DLD1 (cell line): ENCODE results near the gene GPR171.
"Not testable (repeated sequence)": the region's sequence is repeated elsewhere in the genome, so short reads cannot be mapped to it uniquely, and the experiment has no call there.

Experiments used
- in situ Hi-C: cut with HindIII; loops from 2 replicates; pipeline ENCODE4 v1.10.0; 2017; ENCODE audit warnings: low sequenced_read_pairs

Gene GPR171, protein sequence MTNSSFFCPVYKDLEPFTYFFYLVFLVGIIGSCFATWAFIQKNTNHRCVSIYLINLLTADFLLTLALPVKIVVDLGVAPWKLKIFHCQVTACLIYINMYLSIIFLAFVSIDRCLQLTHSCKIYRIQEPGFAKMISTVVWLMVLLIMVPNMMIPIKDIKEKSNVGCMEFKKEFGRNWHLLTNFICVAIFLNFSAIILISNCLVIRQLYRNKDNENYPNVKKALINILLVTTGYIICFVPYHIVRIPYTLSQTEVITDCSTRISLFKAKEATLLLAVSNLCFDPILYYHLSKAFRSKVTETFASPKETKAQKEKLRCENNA

DNA sequence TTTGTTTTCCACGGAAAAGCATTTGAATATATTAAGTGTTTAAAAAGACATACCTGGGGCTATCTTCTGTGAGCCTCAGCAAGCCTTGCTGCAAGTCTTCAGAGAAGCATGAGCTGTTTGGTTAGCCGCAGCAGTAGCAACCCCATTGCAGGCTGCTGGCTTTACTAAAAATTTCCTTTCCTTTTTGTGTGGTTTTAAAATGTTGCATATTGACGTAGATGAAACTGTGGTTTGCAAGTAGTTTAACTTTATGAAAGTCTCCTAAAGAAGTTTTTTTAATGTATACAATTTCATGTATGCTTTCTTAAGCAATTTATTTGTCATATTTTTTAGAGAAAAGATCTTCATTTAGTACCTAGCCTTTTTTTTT, at the start of gene GPR171:
TSS of gene GPR171 (minus strand) at position 166 of the 370 bp plus-strand sequence. CDS start 3,830 bp downstream, outside the sequence.
- in situ Hi-C loops, result no loop called here

DNA sequence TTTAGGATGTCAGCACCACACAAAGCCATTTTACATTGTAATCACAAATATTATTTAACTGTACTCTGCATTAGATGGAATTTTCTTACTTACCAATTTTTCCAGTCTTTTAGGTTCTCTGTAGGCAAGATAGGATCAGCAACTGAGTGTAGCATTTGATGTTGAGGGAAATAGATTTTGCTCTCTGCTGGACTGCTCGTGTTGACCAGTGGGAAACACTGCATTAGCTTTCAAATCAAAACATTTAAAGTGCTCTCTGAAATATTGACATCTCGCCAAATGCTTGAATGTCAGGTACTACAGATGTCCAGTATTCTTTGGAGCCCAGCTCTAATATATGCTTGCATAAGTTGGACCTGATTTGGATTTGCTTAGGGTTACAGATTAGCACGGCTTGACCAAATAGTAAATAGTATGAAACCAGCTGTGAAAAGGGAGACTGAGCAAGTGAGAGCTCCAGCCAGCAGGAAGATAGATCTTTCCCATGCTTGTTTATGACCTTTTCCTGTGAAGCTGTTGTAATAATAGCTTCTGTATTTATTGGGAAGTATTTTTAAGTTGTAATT, 45.8 kb upstream of the GPR171 start:
- in situ Hi-C loops, result no loop called here

DNA sequence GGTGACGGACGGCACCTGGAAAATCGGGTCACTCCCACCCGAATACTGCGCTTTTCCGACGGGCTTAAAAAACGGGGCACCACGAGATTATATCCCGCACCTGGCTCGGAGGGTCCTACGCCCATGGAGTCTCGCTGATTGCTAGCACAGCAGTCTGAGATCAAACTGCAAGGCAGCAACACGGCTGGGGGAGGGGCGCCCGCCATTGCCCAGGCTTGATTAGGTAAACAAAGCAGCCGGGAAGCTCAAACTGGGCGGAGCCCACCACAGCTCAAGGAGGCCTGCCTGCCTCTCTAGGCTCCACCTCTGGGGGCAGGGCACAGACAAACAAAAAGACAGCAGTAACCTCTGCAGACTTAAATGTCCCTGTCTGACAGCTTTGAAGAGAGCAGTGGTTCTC, 39.0 kb upstream of the GPR171 start:
- in situ Hi-C loops, result not testable (repeated sequence)

- in situ Hi-C loops, result no loop called here
Measured at GRCh38 chr3:151236736-151237135, 33.7 kb upstream of the GPR171 start.

GRCh38 chr3:151236316-151236715, 33.3 kb upstream of the GPR171 start:
- in situ Hi-C loops, result no loop called here

GRCh38 chr3:151234825-151235224, 31.8 kb upstream of the GPR171 start:
- in situ Hi-C loops, result no loop called here

DNA sequence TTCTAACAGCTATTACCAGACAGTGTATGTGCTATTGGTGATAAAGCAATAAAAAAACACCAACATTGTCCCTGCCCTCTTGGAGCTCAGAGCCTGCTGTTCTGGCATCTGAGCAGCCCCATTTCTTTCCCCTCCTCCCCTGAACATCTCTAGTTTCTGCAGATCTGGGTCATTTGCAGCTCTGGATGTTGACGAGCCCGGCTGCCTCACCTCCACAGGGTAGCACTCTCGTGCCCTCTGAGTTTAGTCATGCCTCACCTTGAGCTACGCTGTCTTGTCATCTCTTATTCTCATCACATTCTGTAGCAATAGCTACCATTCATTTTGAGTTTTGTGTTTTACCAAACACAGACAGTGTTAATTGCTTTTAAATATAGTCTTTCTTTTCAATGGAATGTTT, 30.0 kb upstream of the GPR171 start:
- in situ Hi-C loops, result no loop called here

GRCh38 chr3:151232403-151232802, 29.4 kb upstream of the GPR171 start:
- in situ Hi-C loops, result not testable (repeated sequence)

DNA sequence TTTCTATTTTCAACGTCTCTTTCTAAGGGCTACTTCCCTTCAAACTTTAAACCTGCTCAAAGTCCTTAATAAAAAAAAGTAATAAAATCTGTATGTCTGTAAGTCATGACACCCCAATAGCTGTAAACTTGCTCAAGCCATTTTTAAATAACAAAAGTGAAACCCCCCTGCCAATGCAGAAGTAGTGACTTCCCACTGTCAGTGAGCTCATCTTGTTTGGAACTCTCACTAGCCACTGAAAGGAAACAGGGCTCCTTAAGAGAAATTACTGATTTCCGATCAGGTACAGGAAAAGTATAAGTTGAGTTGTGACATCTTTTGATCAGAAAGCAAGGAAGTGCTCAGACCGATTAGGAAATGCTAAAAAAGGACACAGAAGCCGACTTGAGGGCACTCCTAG, 27.6 kb upstream of the GPR171 start:
- in situ Hi-C loops, result no loop called here

DNA sequence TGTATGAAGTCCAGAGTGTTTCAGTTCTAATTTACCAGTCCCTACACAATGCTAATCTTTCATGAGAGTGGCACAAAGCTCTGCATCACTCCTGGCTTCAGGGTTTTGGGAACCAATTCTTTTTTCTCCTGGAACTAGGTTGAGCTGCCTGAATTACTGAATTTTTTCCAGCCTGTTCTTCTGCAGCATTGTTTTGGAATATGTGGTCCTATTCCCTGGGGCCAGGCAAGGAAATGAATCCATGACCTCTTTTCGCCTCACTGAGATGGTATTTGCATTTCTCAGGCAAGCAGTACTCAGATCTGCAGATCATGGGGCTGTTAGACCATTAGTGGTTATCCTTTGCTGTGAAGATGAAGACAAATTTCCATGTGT, 25.6 kb upstream of the GPR171 start:
- in situ Hi-C loops, result no loop called here

GRCh38 chr3:151227807-151228665, 25.0 kb upstream of the GPR171 start:
- in situ Hi-C loops, result no loop called here

- in situ Hi-C loops, result no loop called here
Measured at GRCh38 chr3:151227266-151227806, 24.3 kb upstream of the GPR171 start.

- in situ Hi-C loops, result no loop called here
Measured at GRCh38 chr3:151226825-151227224, 23.8 kb upstream of the GPR171 start.

- in situ Hi-C loops, result no loop called here
Measured at GRCh38 chr3:151226088-151226563, 23.1 kb upstream of the GPR171 start.

DNA sequence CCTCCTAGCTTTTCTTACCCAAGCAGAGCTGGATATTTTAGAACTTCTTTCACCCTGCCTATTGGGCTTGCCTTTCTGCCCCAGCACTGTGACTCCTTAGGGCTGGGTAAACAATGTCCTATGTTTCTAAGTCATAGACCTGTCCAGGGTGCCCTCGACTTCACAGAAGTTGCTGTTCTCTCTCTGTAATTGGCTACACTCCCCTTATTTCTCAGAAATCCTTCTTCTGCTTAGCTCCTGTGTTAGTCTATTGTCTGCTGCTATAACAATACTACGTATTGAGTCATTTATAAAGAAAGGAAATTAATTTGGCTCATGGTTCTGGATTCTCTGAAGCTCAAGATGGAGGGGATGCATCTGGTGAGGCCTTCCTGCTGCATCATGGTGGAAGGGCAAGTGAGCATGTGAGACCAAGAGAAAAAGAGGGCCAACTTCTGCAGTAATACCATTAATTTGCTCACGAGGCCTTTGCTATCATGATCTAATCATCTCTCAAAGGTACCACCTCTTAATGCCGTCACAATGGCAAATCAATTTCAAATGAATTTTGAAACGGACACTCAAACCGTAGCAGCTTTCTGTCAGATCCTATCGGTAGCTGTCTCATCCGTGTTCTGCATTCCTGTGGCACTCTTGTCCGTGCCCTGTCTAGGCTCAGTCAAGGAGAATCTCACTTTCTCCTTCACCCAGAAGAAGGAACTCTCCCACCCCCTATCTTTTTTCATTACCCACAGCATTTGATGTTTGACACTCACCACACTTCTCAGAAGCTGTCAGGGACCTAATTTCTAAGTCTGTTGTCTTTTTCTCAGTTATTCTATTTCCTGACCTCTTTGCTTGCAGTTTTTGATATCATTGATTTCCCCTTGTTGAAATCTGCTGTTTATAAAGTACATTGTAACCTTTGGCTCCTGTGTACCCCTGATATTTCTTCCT, 22.3 kb upstream of the GPR171 start:
- in situ Hi-C loops, result no loop called here

- in situ Hi-C loops, result no loop called here
Measured at GRCh38 chr3:151224268-151224866, 21.4 kb upstream of the GPR171 start.

GRCh38 chr3:151219056-151219455, 16.0 kb upstream of the GPR171 start:
- in situ Hi-C loops, result no loop called here

GRCh38 chr3:151218136-151218535, 15.1 kb upstream of the GPR171 start:
- in situ Hi-C loops, result no loop called here

- in situ Hi-C loops, result no loop called here
Measured at GRCh38 chr3:151216641-151217607, 13.9 kb upstream of the GPR171 start.
